Fibroblast of lung (primary cell): ENCODE results near the gene IFT122. TPM values are rescaled to one million over a fixed set of nuclear protein-coding genes. Genes with fewer than 3 reads are reported as not detected.

Experiments used
- DNase-seq, 2 donors: peaks; one replicate each; pipeline versions ENCODE4 v3.0.0 to v3.0.0-alpha.2; 2010; ENCODE audit warnings: low read depth in 2 of 2
- H2AFZ ChIP-seq: 2 replicates; pipeline ENCODE4 v1.5.1; 2012; ENCODE audit warnings: low read length, control low read depth, inconsistent platforms
- H3K27ac ChIP-seq: 2 replicates; pipeline ENCODE4 v1.5.1; 2011; ENCODE audit warnings: low read length, control low read depth; ENCODE audit not compliant: insufficient read depth
- H3K27me3 ChIP-seq: 2 replicates; pipeline ENCODE4 v1.5.1; 2011; ENCODE audit warnings: mild to moderate bottlenecking, low read length; ENCODE audit not compliant: control insufficient read depth, insufficient read depth
- H3K36me3 ChIP-seq: 2 replicates; pipeline ENCODE4 v1.5.1; 2011; ENCODE audit warnings: low read length; ENCODE audit not compliant: control insufficient read depth, insufficient read depth
- H3K4me1 ChIP-seq: 2 replicates; pipeline ENCODE4 v1.5.1; 2011; ENCODE audit warnings: low read length; ENCODE audit not compliant: control insufficient read depth, insufficient read depth; ENCODE audit errors: extremely low read depth
- H3K4me2 ChIP-seq: 2 replicates; pipeline ENCODE4 v1.5.1; 2011; ENCODE audit warnings: low read length, control low read depth; ENCODE audit not compliant: insufficient read depth; ENCODE audit errors: extremely low read depth
- H3K4me3 ChIP-seq, 4 experiments: fragments of 200-600 bp in 1 of 4; sonication (generic) in 1 of 4; replicated peaks in 1 of 4; 2 replicates each; pipeline ENCODE4 v1.5.1; 2011 to 2016; ENCODE audit warnings: low read length in 4 of 4, low read depth in 3 of 4, mild to moderate bottlenecking in 3 of 4, control low read depth in 2 of 4, inconsistent platforms in 1 of 4, mixed read lengths in 1 of 4; ENCODE audit not compliant: insufficient read depth in 1 of 4; ENCODE audit errors: control extremely low read depth in 1 of 4
- H3K79me2 ChIP-seq: 2 replicates; pipeline ENCODE4 v1.5.1; 2012; ENCODE audit warnings: mild to moderate bottlenecking, low read length, inconsistent platforms; ENCODE audit not compliant: control insufficient read depth, insufficient read depth
- H3K9ac ChIP-seq: 2 replicates; pipeline ENCODE4 v1.5.1; 2011; ENCODE audit warnings: mild to moderate bottlenecking, low read length, control low read depth; ENCODE audit not compliant: insufficient read depth
- H3K9me3 ChIP-seq: 2 replicates; pipeline ENCODE4 v1.5.1; 2012; ENCODE audit warnings: low read depth, low read length; ENCODE audit not compliant: control insufficient read depth, insufficient read depth
- H4K20me1 ChIP-seq: 2 replicates; pipeline ENCODE4 v1.5.1; 2011; ENCODE audit warnings: low read length; ENCODE audit not compliant: control insufficient read depth, insufficient read depth; ENCODE audit errors: extremely low read depth
- EZH2 ChIP-seq: IDR thresholded peaks from 2 replicates; pipeline ENCODE4 v1.5.1; 2012; ENCODE audit warnings: low read length, control low read depth, mild to moderate bottlenecking; ENCODE audit errors: missing control alignments
- polyA plus RNA-seq, 2 donors: library from polyadenylated mRNA; depleted of rRNA in 1 of 2; stranded (reverse) in 1 of 2; unstranded in 1 of 2; fragments of >200 nt; gene quantifications; 2 replicates each; pipeline ENCODE4 v1.2.1, GENCODE V29; 2011 to 2012; ENCODE audit warnings: missing spikeins in 1 of 2
- total RNA-seq: library from RNA; depleted of rRNA; stranded (reverse); fragments of >200 nt; gene quantifications from 2 replicates; pipeline ENCODE4 v1.2.1, GENCODE V29; 2014
- TF ChIP-seq, protein P1 (sequence below), 2 donors: IDR thresholded peaks in 1 of 2; conservative IDR thresholded peaks in 1 of 2; 1 replicate in 1 of 2; 2 replicates in 1 of 2; pipeline ENCODE4 v1.5.1; 2011 to 2012; ENCODE audit warnings: low read length in 2 of 2, control low read depth in 1 of 2, inconsistent platforms in 1 of 2, low read depth in 1 of 2, mild to moderate bottlenecking in 1 of 2

Gene IFT122
- total and polyA plus RNA-seq, 2 donors (not counting 1 experiment from before 2014, with no cell fraction given): 13.2 to 27.2 TPM

DNA sequence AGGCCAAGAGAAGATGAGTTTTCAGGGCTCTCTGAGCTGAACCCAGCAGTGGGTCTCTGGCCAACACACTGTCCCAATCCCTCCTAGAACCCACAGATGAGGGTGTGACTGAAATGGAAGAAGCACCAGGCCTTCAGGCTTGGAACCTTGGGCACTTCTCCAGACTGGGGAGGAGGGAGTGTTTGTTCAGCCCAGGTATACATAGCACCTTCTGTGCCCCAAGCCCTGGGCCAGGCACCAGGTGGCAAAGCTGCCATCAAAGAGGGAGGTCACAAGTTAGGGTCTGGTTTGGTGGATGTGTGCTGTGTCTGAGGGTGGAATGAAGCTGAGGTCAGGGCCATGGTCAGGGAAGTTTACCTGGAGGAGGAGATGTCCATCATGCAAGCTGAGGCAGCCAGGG is 72.6 kb downstream of the IFT122 start:
- Histone ChIP-seq H4K20me1 (no peaks in the 10 kb centered on the region), H3K79me2 (no peaks in the 10 kb centered on the region), H3K4me1 (no peaks in the 10 kb centered on the region), H3K9ac (no peak overlapping the region), H3K27me3 (no peaks in the 10 kb centered on the region), H3K36me3 (no peaks in the 10 kb centered on the region), H3K27ac (no peak overlapping the region), H2AFZ (no peak overlapping the region), H3K9me3 (no peaks in the 10 kb centered on the region), H3K4me2 (no peak overlapping the region), H3K4me3 (no peak overlapping the region)
- TF ChIP-seq, protein P1, sequence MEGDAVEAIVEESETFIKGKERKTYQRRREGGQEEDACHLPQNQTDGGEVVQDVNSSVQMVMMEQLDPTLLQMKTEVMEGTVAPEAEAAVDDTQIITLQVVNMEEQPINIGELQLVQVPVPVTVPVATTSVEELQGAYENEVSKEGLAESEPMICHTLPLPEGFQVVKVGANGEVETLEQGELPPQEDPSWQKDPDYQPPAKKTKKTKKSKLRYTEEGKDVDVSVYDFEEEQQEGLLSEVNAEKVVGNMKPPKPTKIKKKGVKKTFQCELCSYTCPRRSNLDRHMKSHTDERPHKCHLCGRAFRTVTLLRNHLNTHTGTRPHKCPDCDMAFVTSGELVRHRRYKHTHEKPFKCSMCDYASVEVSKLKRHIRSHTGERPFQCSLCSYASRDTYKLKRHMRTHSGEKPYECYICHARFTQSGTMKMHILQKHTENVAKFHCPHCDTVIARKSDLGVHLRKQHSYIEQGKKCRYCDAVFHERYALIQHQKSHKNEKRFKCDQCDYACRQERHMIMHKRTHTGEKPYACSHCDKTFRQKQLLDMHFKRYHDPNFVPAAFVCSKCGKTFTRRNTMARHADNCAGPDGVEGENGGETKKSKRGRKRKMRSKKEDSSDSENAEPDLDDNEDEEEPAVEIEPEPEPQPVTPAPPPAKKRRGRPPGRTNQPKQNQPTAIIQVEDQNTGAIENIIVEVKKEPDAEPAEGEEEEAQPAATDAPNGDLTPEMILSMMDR (conservative IDR thresholded peaks at IDR 0.05 in 1 of 2, IDR thresholded peaks at IDR 0.05 in 1 of 2; ENCODE audit: low read depth in 1 of 2, low read length in 2 of 2): no peak
- no peak for TF ChIP-seq EZH2
- no peak for DNase-seq

DNA sequence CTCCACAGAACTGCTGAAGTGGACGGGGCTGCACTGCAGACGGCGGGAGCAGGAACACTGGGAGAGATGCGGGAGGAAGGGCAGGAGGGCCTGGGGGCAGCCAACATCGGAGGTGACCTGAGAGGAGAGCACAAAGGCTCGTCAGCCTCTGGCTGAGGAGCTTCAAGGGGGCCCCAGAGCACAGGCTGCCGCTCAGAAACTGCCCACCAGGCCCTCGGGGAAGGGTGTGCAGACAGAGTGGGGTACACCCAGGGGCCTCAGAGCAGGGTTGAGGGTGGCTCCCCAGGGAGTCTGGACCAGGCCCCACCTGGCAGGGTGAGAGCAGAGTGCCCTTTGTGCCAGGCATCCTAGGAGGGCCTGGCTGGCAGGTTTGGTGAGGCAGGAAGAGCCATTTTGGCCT is 73.7 kb downstream of the IFT122 start:
- no peak overlapping the region for H3K27ac ChIP-seq
- H2AFZ ChIP-seq: no peak overlapping the region
- no peak for DNase-seq
- no peaks in the 10 kb centered on the region for H3K4me1 ChIP-seq
- no peaks in the 10 kb centered on the region for H4K20me1 ChIP-seq
- H3K4me3 ChIP-seq: no peak overlapping the region
- no peaks in the 10 kb centered on the region for H3K9me3 ChIP-seq
- no peaks in the 10 kb centered on the region for H3K79me2 ChIP-seq
- H3K27me3 ChIP-seq: no peaks in the 10 kb centered on the region
- H3K4me2 ChIP-seq: no peak overlapping the region
- no peaks in the 10 kb centered on the region for H3K36me3 ChIP-seq
- TF ChIP-seq, protein P1 (conservative IDR thresholded peaks at IDR 0.05 in 1 of 2, IDR thresholded peaks at IDR 0.05 in 1 of 2; ENCODE audit: low read depth in 1 of 2, low read length in 2 of 2): no peak
- TF ChIP-seq EZH2: no peak
- H3K9ac ChIP-seq: no peak overlapping the region

DNA sequence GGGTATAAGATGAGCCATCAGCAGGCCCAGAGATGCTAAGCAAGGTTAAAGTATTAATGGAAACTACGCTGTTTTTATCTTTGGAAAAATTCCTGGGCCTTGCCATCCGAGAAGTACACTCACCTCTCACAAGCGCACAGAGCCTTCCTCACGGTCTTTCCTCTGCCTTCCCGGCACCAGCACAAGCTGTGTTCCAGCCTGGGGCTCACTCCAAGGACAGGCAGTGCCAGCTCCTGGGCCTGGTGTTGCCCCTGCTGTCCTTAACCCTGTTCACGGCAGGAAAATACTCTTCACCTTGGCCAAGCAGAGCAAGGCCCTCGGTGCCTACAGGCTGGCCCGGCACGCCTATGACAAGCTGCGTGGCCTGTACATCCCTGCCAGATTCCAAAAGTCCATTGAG is 74.1 kb downstream of the IFT122 start:
- Histone ChIP-seq H3K9ac (no peak overlapping the region), H3K4me2 (no peak overlapping the region), H3K27ac (no peak overlapping the region), H2AFZ (no peak overlapping the region), H3K27me3 (no peaks in the 10 kb centered on the region), H4K20me1 (no peaks in the 10 kb centered on the region), H3K36me3 (no peaks in the 10 kb centered on the region), H3K79me2 (no peaks in the 10 kb centered on the region), H3K4me3 (no peak overlapping the region), H3K9me3 (no peaks in the 10 kb centered on the region), H3K4me1 (no peaks in the 10 kb centered on the region)
- DNase-seq: no peak
- no peak for TF ChIP-seq EZH2
- TF ChIP-seq, protein P1 (conservative IDR thresholded peaks at IDR 0.05 in 1 of 2, IDR thresholded peaks at IDR 0.05 in 1 of 2; ENCODE audit: low read depth in 1 of 2, low read length in 2 of 2): no peak
